Glutamatergic neuron (in vitro differentiated cells): Measurements from ENCODE around the gene GMDS. TPM values are rescaled to one million over a fixed set of nuclear protein-coding genes. Genes with fewer than 3 reads are reported as not detected.

Experiments
- DNase-seq: peaks from one replicate; pipeline ENCODE4 v3.0.0; 2022
- H3K27ac Mint-ChIP-seq: one replicate; pipeline ENCODE4 v1.8.0; 2020; ENCODE audit warnings: mild to moderate bottlenecking, mixed read lengths, inconsistent platforms; ENCODE audit not compliant: unreplicated experiment
- H3K27me3 Mint-ChIP-seq: one replicate; pipeline ENCODE4 v1.8.0; 2020; ENCODE audit warnings: mild to moderate bottlenecking, moderate library complexity, mixed read lengths, inconsistent platforms; ENCODE audit not compliant: unreplicated experiment
- H3K36me3 Mint-ChIP-seq: one replicate; pipeline ENCODE4 v1.8.0; 2020; ENCODE audit warnings: mild to moderate bottlenecking, mixed read lengths, inconsistent platforms; ENCODE audit not compliant: unreplicated experiment
- H3K4me1 Mint-ChIP-seq: one replicate; pipeline ENCODE4 v1.8.0; 2020; ENCODE audit warnings: mild to moderate bottlenecking, low read depth, mixed read lengths, inconsistent platforms; ENCODE audit not compliant: unreplicated experiment
- H3K4me3 Mint-ChIP-seq: one replicate; pipeline ENCODE4 v1.8.0; 2020; ENCODE audit warnings: mild to moderate bottlenecking, mixed read lengths, inconsistent platforms; ENCODE audit not compliant: unreplicated experiment
- H3K9me3 Mint-ChIP-seq: one replicate; pipeline ENCODE4 v1.8.0; 2020; ENCODE audit warnings: mild to moderate bottlenecking, moderate library complexity, mixed read lengths, inconsistent platforms; ENCODE audit not compliant: unreplicated experiment
- CTCF ChIP-seq: fragments of 200-600 bp; sonication (generic); IDR thresholded peaks from one replicate; pipeline ENCODE4 v1.5.0; 2021; ENCODE audit not compliant: partially characterized antibody, unreplicated experiment
- total RNA-seq: library from RNA; stranded (reverse); fragmentation: NEBNext Ultra II Directional; extraction: Animal tissue kit (Norgen Biotek cat#: 25700); gene quantifications from one replicate; pipeline ENCODE4 v1.2.1, GENCODE V29; 2021; ENCODE audit not compliant: unreplicated experiment

GMDS gene
- total RNA-seq, 1 donor from 2014 or later: 8.9 TPM

- Mint-ChIP-seq H3K36me3 (peaks cover 5% of the 10 kb centered on the region), H3K4me1 (no peaks in the 10 kb centered on the region), H3K4me3 (no peak overlapping the region), H3K27me3 (no peaks in the 10 kb centered on the region), H3K27ac (no peak overlapping the region), H3K9me3 (no peaks in the 10 kb centered on the region)
- no peak for DNase-seq
- TF ChIP-seq CTCF: no peak
Observed at GRCh38 chr6:1747003-1747402, 498.4 kb downstream of the GMDS start.

- Mint-ChIP-seq H3K9me3 (no peaks in the 10 kb centered on the region), H3K4me3 (no peak overlapping the region), H3K4me1 (no peaks in the 10 kb centered on the region), H3K27ac (no peak overlapping the region), H3K27me3 (no peaks in the 10 kb centered on the region), H3K36me3 (no peaks in the 10 kb centered on the region)
- no peak for TF ChIP-seq CTCF
- no peak for DNase-seq
Observed at GRCh38 chr6:1745814-1746213, 499.6 kb downstream of the GMDS start.

GRCh38 chr6:1744543-1744942, 500.9 kb downstream of the GMDS start:
- no peaks in the 10 kb centered on the region for H3K27me3 Mint-ChIP-seq
- H3K4me1 Mint-ChIP-seq: no peaks in the 10 kb centered on the region
- DNase-seq: no peak
- H3K9me3 Mint-ChIP-seq: no peaks in the 10 kb centered on the region
- TF ChIP-seq CTCF: no peak
- no peak overlapping the region for H3K27ac Mint-ChIP-seq
- H3K4me3 Mint-ChIP-seq: no peak overlapping the region
- no peaks in the 10 kb centered on the region for H3K36me3 Mint-ChIP-seq

GRCh38 chr6:1739680-1740079, 505.7 kb downstream of the GMDS start:
- H3K9me3 Mint-ChIP-seq: no peaks in the 10 kb centered on the region
- no peaks in the 10 kb centered on the region for H3K27me3 Mint-ChIP-seq
- TF ChIP-seq CTCF: no peak
- DNase-seq: no peak
- no peak overlapping the region for H3K27ac Mint-ChIP-seq
- H3K36me3 Mint-ChIP-seq: no peaks in the 10 kb centered on the region
- peaks cover 4% of the 10 kb centered on the region for H3K4me1 Mint-ChIP-seq
- H3K4me3 Mint-ChIP-seq: no peak overlapping the region

GRCh38 chr6:1739220-1739619, 506.2 kb downstream of the GMDS start:
- Mint-ChIP-seq H3K27ac (no peak overlapping the region), H3K27me3 (no peaks in the 10 kb centered on the region), H3K4me3 (no peak overlapping the region), H3K9me3 (no peaks in the 10 kb centered on the region), H3K36me3 (no peaks in the 10 kb centered on the region), H3K4me1 (peaks cover 4% of the 10 kb centered on the region)
- no peak for DNase-seq
- no peak for TF ChIP-seq CTCF
